Lung microvascular endothelial cell (primary cell): ENCODE data around the gene USP28. TPM values are rescaled to one million over a fixed set of nuclear protein-coding genes. Genes with fewer than 3 reads are reported as not detected.

Experiments used
- DNase-seq, 2 donors: peaks; one replicate each; pipeline versions ENCODE4 v3.0.0 to v3.0.0-alpha.2; 2010; ENCODE audit warnings: low read depth in 2 of 2
- total RNA-seq: library from RNA; depleted of rRNA; stranded (reverse); fragments of >200 nt; gene quantifications from 2 replicates; pipeline ENCODE4 v1.2.1, GENCODE V29; 2014

USP28 gene
- total RNA-seq, 1 donor from 2014 or later = 19.8 TPM

GRCh38 chr11:113876798-113877669 is 1.7 kb upstream of the USP28 start:
- no peak for DNase-seq

- DNase-seq = no peak
Observed at GRCh38 chr11:113876074-113876797, 864 bp upstream of the USP28 start.

GRCh38 chr11:113874581-113875233 is 665 bp downstream of the USP28 start:
- DNase-seq = peak; percentile 11 to 16

- DNase-seq = no peak
Observed at GRCh38 chr11:113874096-113874495, 1.3 kb downstream of the USP28 start.

GRCh38 chr11:113873236-113873626 is 2.1 kb downstream of the USP28 start:
- DNase-seq = no peak

- no peak for DNase-seq
Observed at GRCh38 chr11:113871336-113871735, 4.0 kb downstream of the USP28 start.

- no peak for DNase-seq
Observed at GRCh38 chr11:113867843-113868503, 7.4 kb downstream of the USP28 start.

GRCh38 chr11:113865873-113866272 is 9.5 kb downstream of the USP28 start:
- no peak for DNase-seq

- DNase-seq = no peak
Observed at GRCh38 chr11:113864410-113864809, 11.0 kb downstream of the USP28 start.

- DNase-seq = peak in 1 of 2 donors; percentile 32
Observed at GRCh38 chr11:113862435-113862834, 12.9 kb downstream of the USP28 start.

- no peak for DNase-seq
Observed at GRCh38 chr11:113859665-113860064, 15.7 kb downstream of the USP28 start.

- DNase-seq = peak in 1 of 2 donors; percentile 19
Observed at GRCh38 chr11:113856966-113857759, 18.2 kb downstream of the USP28 start.

- no peak for DNase-seq
Observed at GRCh38 chr11:113855803-113856202, 19.6 kb downstream of the USP28 start.

GRCh38 chr11:113850188-113850587 is 25.2 kb downstream of the USP28 start:
- no peak for DNase-seq

GRCh38 chr11:113849713-113850112 is 25.7 kb downstream of the USP28 start:
- no peak for DNase-seq

- no peak for DNase-seq
Observed at GRCh38 chr11:113847580-113847979, 27.8 kb downstream of the USP28 start.

- no peak for DNase-seq
Observed at GRCh38 chr11:113847111-113847510, 28.3 kb downstream of the USP28 start.

GRCh38 chr11:113841691-113842090 is 33.7 kb downstream of the USP28 start:
- DNase-seq = no peak

- DNase-seq = no peak
Observed at GRCh38 chr11:113840932-113841664, 34.3 kb downstream of the USP28 start.

GRCh38 chr11:113839842-113840241 is 35.5 kb downstream of the USP28 start:
- no peak for DNase-seq
